HFFc6 (cell line): Measurements from ENCODE around the gene SAP30. TPM values are rescaled to one million over a fixed set of nuclear protein-coding genes. Genes with fewer than 3 reads are reported as not detected.

Experiments
- DNase-seq: peaks from one replicate; pipeline ENCODE4 v3.0.0-alpha.2; 2018
- H3K27ac Mint-ChIP-seq: 2 replicates; pipeline ENCODE4 v1.8.0; 2020; ENCODE audit warnings: mild to moderate bottlenecking, mixed read lengths
- H3K27me3 Mint-ChIP-seq: 2 replicates; pipeline ENCODE4 v1.8.0; 2021; ENCODE audit warnings: mild to moderate bottlenecking, moderate library complexity, mixed read lengths; ENCODE audit not compliant: insufficient read depth
- H3K36me3 Mint-ChIP-seq: 2 replicates; pipeline ENCODE4 v1.8.0; 2021; ENCODE audit warnings: low read depth, mixed read lengths
- H3K4me1 Mint-ChIP-seq: 2 replicates; pipeline ENCODE4 v1.8.0; 2020; ENCODE audit warnings: low read depth, mixed read lengths
- H3K4me3 Mint-ChIP-seq: 2 replicates; pipeline ENCODE4 v1.8.0; 2020; ENCODE audit warnings: mild to moderate bottlenecking, moderate library complexity, mixed read lengths
- H3K9me3 Mint-ChIP-seq: 2 replicates; pipeline ENCODE4 v1.8.0; 2020; ENCODE audit warnings: mild to moderate bottlenecking, mixed read lengths
- CTCF ChIP-seq: fragments of 200-600 bp; sonication (generic); IDR thresholded peaks from 2 replicates; pipeline ENCODE4 v1.5.0; 2021; ENCODE audit warnings: antibody characterized with exemption, mild to moderate bottlenecking
- long read RNA-seq: library from polyadenylated mRNA; unstranded; transcript quantifications from one replicate; pipeline ENCODE4 v2.0.0, GENCODE V29; 2019
- total RNA-seq, 6 experiments: library from RNA; stranded (reverse); fragmentation: NEBNext Ultra II Directional; extraction: Animal tissue kit (Norgen Biotek cat#: 25700); gene quantifications; 2 replicates in 1 of 6; 3 replicates in 5 of 6; pipeline ENCODE4 v1.2.3, GENCODE V29; 2021

SAP30 gene
- 10 to 100 TPM in 5 of 6 experiments, 1 to 10 TPM in 1; 9.3 to 17.0 (median 14.2) TPM for total RNA-seq
- long read RNA-seq, partial matches to known transcripts: 1 of 3 reads
- long read RNA-seq, other reads (novel, unspliced or antisense): 0 of 3 reads

- Mint-ChIP-seq H3K4me3 (peak within 1 kb of the TSS; percentile 99), H3K36me3 (0 out of 2 replicates have a peak, but pooled peaks cover 4% of the 10 kb centered on the region)
These were observed at the start of gene SAP30 for GRCh38 chr4:173370477-173371291. Gene SAP30 (plus strand): TSS chr4:173370954. CDS start chr4:173371183, 229 bp downstream.

DNA sequence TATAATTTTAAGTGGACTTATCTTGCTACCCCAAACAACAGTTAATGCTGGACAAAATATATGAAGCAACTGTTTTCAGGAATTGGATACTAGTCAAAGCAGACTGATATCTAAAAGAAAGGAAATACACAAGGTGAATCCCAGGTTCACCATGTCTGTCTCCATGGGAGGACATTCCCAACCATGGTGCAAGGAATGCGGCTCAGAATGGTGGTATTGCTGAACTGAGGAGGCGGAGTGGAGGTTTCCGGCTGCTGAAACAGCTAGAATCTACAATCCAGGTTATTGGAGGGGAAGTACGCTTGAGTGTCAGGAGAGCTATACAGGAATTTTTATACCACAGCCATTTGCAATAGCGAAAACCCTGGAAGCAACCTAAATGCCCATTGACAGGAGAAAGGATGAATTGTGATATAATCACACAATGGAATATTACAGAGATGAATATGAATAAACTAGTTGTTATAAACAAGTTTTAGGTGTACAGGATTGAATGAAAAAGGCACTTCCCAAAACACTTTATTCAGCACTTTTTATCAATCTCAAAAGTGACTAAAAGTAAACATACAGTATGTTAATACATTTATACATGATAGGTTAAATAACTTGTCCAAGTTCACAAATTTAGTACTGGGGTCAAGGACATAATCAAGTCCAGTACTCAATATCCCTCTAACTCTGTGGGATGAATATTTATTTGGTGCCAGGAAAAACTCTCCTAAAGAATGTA is 45.6 kb upstream of the SAP30 start:
- no peak for TF ChIP-seq CTCF
- Mint-ChIP-seq H3K36me3 (peaks cover 5% of the 10 kb centered on the region; the same call in 1 of the 2 replicates), H3K27me3 (no peaks in the 10 kb centered on the region; the same call in 1 of the 2 replicates), H3K4me3 (no peak overlapping the region), H3K9me3 (no peaks in the 10 kb centered on the region), H3K27ac (no peak overlapping the region), H3K4me1 (peaks cover 16% of the 10 kb centered on the region)
- no peak for DNase-seq

More at GRCh38 chr4:173370477-173371291, at the start of gene SAP30:
- Mint-ChIP-seq H3K4me1 (peaks cover 29% of the 10 kb centered on the region), H3K27me3 (peaks cover 1% of the 10 kb centered on the region), H3K27ac (peak within 1 kb of the TSS; percentile 97), H3K9me3 (no peaks in the 10 kb centered on the region)
- peak; percentile 97 for DNase-seq
- TF ChIP-seq CTCF: no peak

DNA sequence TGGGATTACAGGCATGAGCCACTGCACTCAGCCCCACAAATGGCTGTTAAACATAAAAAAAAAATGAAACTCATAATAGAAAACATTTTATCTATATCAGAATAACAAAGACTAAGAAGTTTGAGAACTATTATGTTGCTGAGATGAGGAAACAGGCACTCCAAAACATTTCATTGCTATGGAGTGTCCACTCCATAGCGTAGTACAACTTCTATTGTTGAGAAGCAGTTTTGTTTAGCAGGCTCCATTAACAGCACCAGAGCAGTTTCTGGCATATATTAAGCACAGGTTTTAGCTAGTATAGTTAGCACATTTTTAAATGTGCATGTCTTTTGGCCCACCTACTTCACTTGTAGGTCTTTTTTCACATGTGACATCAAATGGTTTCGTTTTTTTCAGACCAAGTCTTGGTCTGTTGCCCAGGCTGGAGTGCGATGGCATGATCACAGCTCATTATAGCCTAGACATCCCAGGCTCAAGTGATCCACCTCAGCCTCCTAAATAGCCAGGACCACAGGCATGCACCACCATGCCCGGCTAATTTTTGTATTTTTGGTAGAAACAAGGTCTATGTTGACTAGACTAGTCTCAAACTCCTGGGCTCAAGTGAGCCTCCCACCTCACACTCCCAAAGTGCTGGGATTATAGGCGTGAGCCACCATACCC is 42.4 kb upstream of the SAP30 start:
- no peak for TF ChIP-seq CTCF
- H3K9me3 Mint-ChIP-seq: no peaks in the 10 kb centered on the region
- H3K27ac Mint-ChIP-seq: no peak overlapping the region
- H3K27me3 Mint-ChIP-seq: no peaks in the 10 kb centered on the region; the same call in 1 of the 2 replicates
- DNase-seq: no peak
- H3K36me3 Mint-ChIP-seq: peaks cover 29% of the 10 kb centered on the region
- peaks cover 35% of the 10 kb centered on the region for H3K4me1 Mint-ChIP-seq
- H3K4me3 Mint-ChIP-seq: no peak overlapping the region

DNA sequence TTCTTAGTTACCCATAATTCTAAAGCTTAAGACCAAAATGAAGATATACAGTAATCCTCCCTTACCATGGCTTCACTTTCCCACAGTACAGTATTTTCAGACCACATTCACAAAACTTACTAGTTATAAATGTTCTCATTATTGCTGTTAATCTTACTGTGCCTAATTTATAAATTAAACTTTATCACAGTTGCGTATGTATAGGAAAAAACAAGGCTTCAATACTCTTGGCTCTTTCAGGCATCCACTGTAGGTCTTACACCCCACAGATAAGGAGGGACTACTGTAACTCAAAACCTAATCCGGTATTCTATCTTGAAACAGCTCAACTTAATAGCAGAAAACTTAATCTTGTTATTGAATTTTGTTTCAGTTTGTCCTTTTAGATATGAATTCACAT is 40.2 kb upstream of the SAP30 start:
- peak overlapping the region; percentile 63; the same call in 1 of the 2 replicates for H3K4me3 Mint-ChIP-seq
- H3K9me3 Mint-ChIP-seq: no peaks in the 10 kb centered on the region
- H3K4me1 Mint-ChIP-seq: peaks cover 39% of the 10 kb centered on the region
- peaks cover 4% of the 10 kb centered on the region for H3K27me3 Mint-ChIP-seq
- no peak for TF ChIP-seq CTCF
- DNase-seq: no peak
- H3K27ac Mint-ChIP-seq: peak overlapping the region; percentile 24; the same call in 1 of the 2 replicates
- H3K36me3 Mint-ChIP-seq: peaks cover 36% of the 10 kb centered on the region

- Mint-ChIP-seq H3K36me3 (peaks cover 36% of the 10 kb centered on the region), H3K27me3 (peaks cover 4% of the 10 kb centered on the region), H3K4me3 (peak overlapping the region; percentile 93), H3K4me1 (peaks cover 51% of the 10 kb centered on the region), H3K27ac (peak overlapping the region; percentile 92), H3K9me3 (no peaks in the 10 kb centered on the region)
- no peak for TF ChIP-seq CTCF
- no peak for DNase-seq
These were observed 38.7 kb upstream of the SAP30 start for GRCh38 chr4:173332021-173332487.
